ENCODE results near the gene NBPF1. TPM values are rescaled to one million over a fixed set of nuclear protein-coding genes. Genes with fewer than 3 reads are reported as not detected.
"Not testable (repeated sequence)": the region's sequence is repeated elsewhere in the genome, so short reads cannot be mapped to it uniquely, and the experiment has no call there.

NBPF1 gene
- total and polyA plus RNA-seq, 9 of the 15 experiments (the other 6 are each of a cell fraction or from before 2014, with no cell fraction given): 5.2 to 42.6 (median 24.1) TPM

DNA sequence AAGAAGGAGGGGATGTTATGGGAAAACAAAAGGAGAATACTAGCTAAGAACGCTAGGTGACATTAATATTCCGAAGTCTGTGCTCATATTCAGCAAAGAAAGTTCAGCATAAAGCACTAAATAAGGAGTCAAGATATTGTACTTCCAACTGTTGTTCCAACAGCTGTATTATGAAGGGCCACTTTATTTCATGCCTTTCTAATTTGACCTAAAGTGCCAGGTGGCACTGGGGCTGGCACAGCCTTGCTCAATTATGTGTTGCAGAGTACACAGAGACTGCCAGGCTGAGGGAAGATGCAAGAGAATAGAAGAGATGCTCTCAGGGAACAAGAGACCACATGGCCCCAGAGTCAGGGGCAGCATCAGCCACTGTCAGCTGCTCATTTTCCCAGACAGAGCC lies 9.7 kb downstream of the NBPF1 start:
- H3K9me1 ChIP-seq (ENCODE audit: control insufficient read depth, insufficient read depth, low read length); FAIRE-seq; ATAC-seq; H3K79me2 ChIP-seq (ENCODE audit: control insufficient read depth, insufficient read depth, low read length); H3K27ac ChIP-seq (ENCODE audit: extremely low read depth, low read depth, low read length); H3K9ac ChIP-seq (ENCODE audit: insufficient read depth in 1 of 2, low read depth in 2 of 2, low read length in 2 of 2); H3K4me2 ChIP-seq (ENCODE audit: insufficient read depth, low read length); BruUV-seq (replicated peaks); H3K4me1 ChIP-seq (replicated peaks in 1 of 2; ENCODE audit: control insufficient read depth in 2 of 2, insufficient read depth in 2 of 2, low read length in 2 of 2); H2AFZ ChIP-seq (ENCODE audit: low read depth, low read length); H4K20me1 ChIP-seq (replicated peaks; ENCODE audit: control insufficient read depth, insufficient read depth, low read length); H3K4me3 ChIP-seq; intact Hi-C loops (cut with micrococcal nuclease); H3K9me3 ChIP-seq (replicated peaks; ENCODE audit: control insufficient read depth, insufficient read depth, low read depth, low read length); H3K27me3 ChIP-seq (ENCODE audit: control insufficient read depth in 2 of 2, insufficient read depth in 2 of 2, low read length in 2 of 2); DNase-seq (ENCODE audit: extremely low read depth in 1 of 4, low spot score in 3 of 4): not testable (repeated sequence)
- in situ Hi-C loops (cut with MboI): loop anchor here (25.0 kb wide), 2 partner anchors 91 to 309 kb away; partner anchors contain the start of genes CROCC and RNU1-1
- ChIA-PET CTCF (ENCODE audit: low intra/inter-chr PET ratio) (interaction anchor here (0.5 kb wide), 1 partner anchor 164 kb away, joined by 4 read pairs; no protein-coding TSS in a partner anchor), POLR2A (interaction anchor here (0.6 to 4.7 kb wide), 6 partner anchors 9 to 404 kb away, joined by 3 to 23 read pairs (median 6); partner anchors contain the start of gene NBPF1)
- WGBS (ENCODE audit: insufficient coverage, low coverage, missing lambda C conversion rate): 53% methylated on average over 2 of the region's 2 CpGs
- peaks cover 25% of the 10 kb centered on the region; the same call in 1 of the 3 replicates for H3K36me3 ChIP-seq (ENCODE audit: control insufficient read depth, insufficient read depth, low read length)

DNA sequence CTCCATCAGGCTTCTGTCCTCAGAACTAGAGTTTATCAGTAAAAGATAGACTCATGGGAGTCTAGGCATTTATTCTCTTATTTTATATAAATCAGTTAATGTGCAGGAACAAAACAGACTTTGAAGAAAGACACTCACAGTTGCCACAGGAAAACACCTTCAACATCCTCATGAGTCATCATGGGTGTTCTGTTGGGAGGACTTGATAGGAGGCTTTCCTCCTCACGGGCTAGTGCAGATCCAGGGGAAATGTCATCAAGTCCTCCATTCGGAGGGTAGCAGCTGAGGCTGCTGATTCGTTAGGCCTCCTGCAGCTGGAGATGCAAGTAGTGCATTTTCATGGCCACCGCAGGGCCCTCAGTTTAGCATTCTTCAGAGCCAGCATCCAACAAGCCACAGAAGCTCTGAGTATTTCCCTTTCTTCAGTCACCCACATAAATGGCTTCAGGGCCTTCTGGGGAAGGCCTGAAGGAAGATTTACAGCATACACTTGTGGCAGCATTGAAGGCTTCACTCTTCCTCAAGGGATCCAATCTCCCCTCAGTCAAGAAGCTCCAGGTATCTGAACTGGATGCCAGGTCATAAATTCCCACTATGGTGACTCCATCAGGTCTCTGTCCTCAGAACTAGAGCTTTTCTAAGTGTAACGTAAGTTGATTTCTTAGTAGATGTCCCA lies 10.9 kb downstream of the NBPF1 start:
- 94% methylated on average over 1 of the region's 5 CpGs for WGBS (ENCODE audit: insufficient coverage, low coverage, missing lambda C conversion rate)
- in situ Hi-C loops (cut with MboI): loop anchor here (25.0 kb wide), 2 partner anchors 90 to 310 kb away; partner anchors contain the start of genes CROCC and RNU1-1
- H3K27ac ChIP-seq (ENCODE audit: extremely low read depth, low read depth, low read length); H3K9ac ChIP-seq (ENCODE audit: insufficient read depth in 1 of 2, low read depth in 2 of 2, low read length in 2 of 2); intact Hi-C loops (cut with micrococcal nuclease); H3K27me3 ChIP-seq (ENCODE audit: control insufficient read depth in 2 of 2, insufficient read depth in 2 of 2, low read length in 2 of 2); BruUV-seq (replicated peaks); DNase-seq (ENCODE audit: extremely low read depth in 1 of 4, low spot score in 3 of 4); H3K9me3 ChIP-seq (replicated peaks; ENCODE audit: control insufficient read depth, insufficient read depth, low read depth, low read length); H3K9me1 ChIP-seq (ENCODE audit: control insufficient read depth, insufficient read depth, low read length); H3K4me2 ChIP-seq (ENCODE audit: insufficient read depth, low read length); H3K4me1 ChIP-seq (replicated peaks in 1 of 2; ENCODE audit: control insufficient read depth in 2 of 2, insufficient read depth in 2 of 2, low read length in 2 of 2); H3K79me2 ChIP-seq (ENCODE audit: control insufficient read depth, insufficient read depth, low read length); H4K20me1 ChIP-seq (replicated peaks; ENCODE audit: control insufficient read depth, insufficient read depth, low read length); H3K4me3 ChIP-seq; CTCF ChIA-PET (ENCODE audit: low intra/inter-chr PET ratio); H2AFZ ChIP-seq (ENCODE audit: low read depth, low read length): not testable (repeated sequence)
- peak; percentile 81 for FAIRE-seq
- POLR2A ChIA-PET: interaction anchor here (0.6 to 4.7 kb wide), 9 partner anchors 10 to 836 kb away, joined by 3 to 23 read pairs (median 4); partner anchors contain the start of gene NBPF1
- H3K36me3 ChIP-seq (ENCODE audit: control insufficient read depth, insufficient read depth, low read length): peaks cover 15% of the 10 kb centered on the region; the same call in 1 of the 3 replicates
- ATAC-seq: peak; percentile 89
